ENCODE results near the gene C5orf58. TPM values are rescaled to one million over a fixed set of nuclear protein-coding genes. Genes with fewer than 3 reads are reported as not detected.

C5orf58 gene
- total RNA-seq, 2 donors from 2014 or later, result not detected

GRCh38 chr5:170257370-170257769 is 24.6 kb downstream of the C5orf58 start:
- no peak overlapping the region for H3K9ac ChIP-seq (ENCODE audit: low read depth in 2 of 2, low read length in 2 of 2)
- intact Hi-C loops (cut with DNase I), result no loop called here
- no peaks in the 10 kb centered on the region for H3K4me1 ChIP-seq
- no peaks in the 10 kb centered on the region for H3K36me3 ChIP-seq
- no peak overlapping the region for H3K27ac ChIP-seq
- H3K4me3 ChIP-seq, result no peak overlapping the region
- no peaks in the 10 kb centered on the region for H3K9me3 ChIP-seq
- no peak for TF ChIP-seq CTCF (IDR thresholded peaks at IDR 0.05)
- H3K27me3 ChIP-seq, result no peaks in the 10 kb centered on the region
- no peak for DNase-seq

GRCh38 chr5:170261528-170262043 is 28.8 kb downstream of the C5orf58 start:
- no peak overlapping the region for H3K4me3 ChIP-seq
- no peaks in the 10 kb centered on the region for H3K4me1 ChIP-seq
- H3K9ac ChIP-seq (ENCODE audit: low read depth in 2 of 2, low read length in 2 of 2), result no peak overlapping the region
- DNase-seq, result no peak
- intact Hi-C loops (cut with DNase I), result no loop called here
- H3K27me3 ChIP-seq, result no peaks in the 10 kb centered on the region
- no peak for TF ChIP-seq CTCF (IDR thresholded peaks at IDR 0.05)
- no peaks in the 10 kb centered on the region for H3K9me3 ChIP-seq
- no peak overlapping the region for H3K27ac ChIP-seq
- H3K36me3 ChIP-seq, result no peaks in the 10 kb centered on the region

- Histone ChIP-seq H3K9me3 (no peaks in the 10 kb centered on the region), H3K4me1 (no peaks in the 10 kb centered on the region), H3K27me3 (no peaks in the 10 kb centered on the region), H3K4me3 (no peak overlapping the region), H3K36me3 (no peaks in the 10 kb centered on the region), H3K27ac (no peak overlapping the region), H3K9ac (ENCODE audit: low read depth in 2 of 2, low read length in 2 of 2) (no peak overlapping the region)
- no peak for TF ChIP-seq CTCF (IDR thresholded peaks at IDR 0.05)
- intact Hi-C loops (cut with DNase I), result no loop called here
- no peak for DNase-seq
These were observed 29.6 kb downstream of the C5orf58 start for GRCh38 chr5:170262061-170263045.

GRCh38 chr5:170263906-170264305 is 31.1 kb downstream of the C5orf58 start:
- H3K36me3 ChIP-seq, result no peaks in the 10 kb centered on the region
- no peak for DNase-seq
- no peaks in the 10 kb centered on the region for H3K9me3 ChIP-seq

DNA sequence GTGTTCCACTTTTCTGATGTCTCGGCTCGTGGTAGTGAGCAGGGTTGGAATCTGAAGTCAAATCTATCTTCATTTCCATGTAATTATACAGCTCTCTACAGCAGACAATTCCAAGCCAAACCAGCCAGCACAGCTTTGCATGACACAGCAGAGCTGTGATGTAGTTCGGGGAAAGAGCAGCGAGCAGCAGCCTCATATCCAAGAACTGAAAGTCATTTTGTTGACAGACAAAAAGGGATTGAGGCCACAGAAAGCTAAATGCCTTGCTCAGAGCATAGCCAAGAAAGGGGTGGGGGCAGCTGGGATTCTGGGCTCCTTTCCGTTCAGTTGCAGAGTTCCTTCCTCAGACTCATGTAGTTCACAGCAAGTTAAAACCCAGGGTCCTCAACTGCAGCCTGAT is 32.7 kb downstream of the C5orf58 start:
- no peak for TF ChIP-seq CTCF (IDR thresholded peaks at IDR 0.05)
- H3K27ac ChIP-seq, result no peak overlapping the region
- no peak for DNase-seq

More at GRCh38 chr5:170263906-170264305, 31.1 kb downstream of the C5orf58 start:
- Histone ChIP-seq H3K9ac (ENCODE audit: low read depth in 2 of 2, low read length in 2 of 2) (no peak overlapping the region), H3K4me1 (no peaks in the 10 kb centered on the region), H3K27me3 (no peaks in the 10 kb centered on the region), H3K27ac (no peak overlapping the region), H3K4me3 (no peak overlapping the region)
- TF ChIP-seq CTCF (IDR thresholded peaks at IDR 0.05), result no peak
- intact Hi-C loops (cut with DNase I), result no loop called here

More for the DNA sequence above, 32.7 kb downstream of the C5orf58 start:
- no peak overlapping the region for H3K9ac ChIP-seq (ENCODE audit: low read depth in 2 of 2, low read length in 2 of 2)
- no peak overlapping the region for H3K4me3 ChIP-seq
- no peaks in the 10 kb centered on the region for H3K4me1 ChIP-seq
- H3K27me3 ChIP-seq, result no peaks in the 10 kb centered on the region
- H3K9me3 ChIP-seq, result no peaks in the 10 kb centered on the region
- no peaks in the 10 kb centered on the region for H3K36me3 ChIP-seq
- intact Hi-C loops (cut with DNase I), result loop anchor here (5.0 kb wide), 1 partner anchor 152 kb away; no protein-coding TSS in a partner anchor

All from colonic mucosa (tissue), 4 donors.